Body of pancreas (tissue), 4 donors: ENCODE measurements around the gene GAREM1.

ENCODE experiments used
- CTCF ChIP-seq, 7 experiments: fragments of 450-650 bp in 4 of 7; fragments of 200-600 bp in 3 of 7; sonication (generic) in 3 of 7; IDR thresholded peaks; one replicate each; pipeline ENCODE4 v1.5.1; 2016 to 2019; ENCODE audit warnings: antibody characterized with exemption in 7 of 7
- POLR2A ChIP-seq, 3 donors: fragments of 450-650 bp; IDR thresholded peaks; one replicate each; pipeline ENCODE4 v1.6.1; 2016; ENCODE audit warnings: antibody characterized with exemption in 3 of 3, mild to moderate bottlenecking in 2 of 3

- TF ChIP-seq CTCF (IDR thresholded peaks at IDR 0.05) (no peak), POLR2A (IDR thresholded peaks at IDR 0.05) (no peak)
Measured at GRCh38 chr18:32287873-32288272, 182.8 kb downstream of the GAREM1 start.
